ENCODE measurements around the gene AKAP7. TPM values are rescaled to one million over a fixed set of nuclear protein-coding genes. Genes with fewer than 3 reads are reported as not detected.

AKAP7 gene
- polyA plus RNA-seq, 6 donors from 2014 or later, result 6.9 to 33.8 (median 10.5) TPM

Other genes starting within 250 kb of the AKAP7 start
- 10 to 100 TPM; 10.9 to 51.1 (median 34.0) TPM for gene EPB41L2, start 72.2 kb upstream of the AKAP7 start, polyA plus RNA-seq (ENCODE audit: low read depth in 6 of 6)